GM18873 (cell line): ENCODE results near the gene KIRREL3.

Source experiments
- ATAC-seq: cut with Tn5 transposase; IDR thresholded peaks from one replicate; pipeline ENCODE4 v1.9.1; 2021; ENCODE audit warnings: mild to moderate bottlenecking, moderate library complexity, moderate number of reproducible peaks; ENCODE audit not compliant: unreplicated experiment, low FRiP score

KIRREL3 gene

GRCh38 chr11:126438691-126439090 lies 561.9 kb downstream of the KIRREL3 start:
- no peak for ATAC-seq

GRCh38 chr11:126438272-126438671 lies 562.3 kb downstream of the KIRREL3 start:
- ATAC-seq, result no peak

- no peak for ATAC-seq
These were observed 562.8 kb downstream of the KIRREL3 start for GRCh38 chr11:126437731-126438130.

- no peak for ATAC-seq
These were observed 564.3 kb downstream of the KIRREL3 start for GRCh38 chr11:126436209-126436755.

GRCh38 chr11:126434950-126435335 lies 565.6 kb downstream of the KIRREL3 start:
- no peak for ATAC-seq

GRCh38 chr11:126433989-126434949 lies 566.3 kb downstream of the KIRREL3 start:
- ATAC-seq, result no peak

GRCh38 chr11:126433244-126433846 lies 567.2 kb downstream of the KIRREL3 start:
- no peak for ATAC-seq

GRCh38 chr11:126432525-126432924 lies 568.0 kb downstream of the KIRREL3 start:
- no peak for ATAC-seq

- ATAC-seq, result no peak
These were observed 568.5 kb downstream of the KIRREL3 start for GRCh38 chr11:126432065-126432461.

GRCh38 chr11:126431401-126432064 lies 569.0 kb downstream of the KIRREL3 start:
- no peak for ATAC-seq

- ATAC-seq, result no peak
These were observed 569.8 kb downstream of the KIRREL3 start for GRCh38 chr11:126430581-126431335.

- no peak for ATAC-seq
These were observed 573.5 kb downstream of the KIRREL3 start for GRCh38 chr11:126426820-126427749.

GRCh38 chr11:126426106-126426505 lies 574.5 kb downstream of the KIRREL3 start:
- no peak for ATAC-seq

GRCh38 chr11:126424471-126425039 lies 576.0 kb downstream of the KIRREL3 start:
- no peak for ATAC-seq

GRCh38 chr11:126423743-126424142 lies 576.8 kb downstream of the KIRREL3 start:
- no peak for ATAC-seq

GRCh38 chr11:126423154-126423553 lies 577.4 kb downstream of the KIRREL3 start:
- ATAC-seq, result no peak

- ATAC-seq, result no peak
These were observed 578.1 kb downstream of the KIRREL3 start for GRCh38 chr11:126422446-126422845.

- ATAC-seq, result no peak
These were observed 579.3 kb downstream of the KIRREL3 start for GRCh38 chr11:126421271-126421671.
